ENCODE measurements around the gene MAPKBP1. TPM values are rescaled to one million over a fixed set of nuclear protein-coding genes. Genes with fewer than 3 reads are reported as not detected.

Gene MAPKBP1
- total and polyA plus RNA-seq, 2 of the 8 experiments (the other 6 are each of a cell fraction or from before 2014, with no cell fraction given) = 4.3 to 11.3 TPM

DNA sequence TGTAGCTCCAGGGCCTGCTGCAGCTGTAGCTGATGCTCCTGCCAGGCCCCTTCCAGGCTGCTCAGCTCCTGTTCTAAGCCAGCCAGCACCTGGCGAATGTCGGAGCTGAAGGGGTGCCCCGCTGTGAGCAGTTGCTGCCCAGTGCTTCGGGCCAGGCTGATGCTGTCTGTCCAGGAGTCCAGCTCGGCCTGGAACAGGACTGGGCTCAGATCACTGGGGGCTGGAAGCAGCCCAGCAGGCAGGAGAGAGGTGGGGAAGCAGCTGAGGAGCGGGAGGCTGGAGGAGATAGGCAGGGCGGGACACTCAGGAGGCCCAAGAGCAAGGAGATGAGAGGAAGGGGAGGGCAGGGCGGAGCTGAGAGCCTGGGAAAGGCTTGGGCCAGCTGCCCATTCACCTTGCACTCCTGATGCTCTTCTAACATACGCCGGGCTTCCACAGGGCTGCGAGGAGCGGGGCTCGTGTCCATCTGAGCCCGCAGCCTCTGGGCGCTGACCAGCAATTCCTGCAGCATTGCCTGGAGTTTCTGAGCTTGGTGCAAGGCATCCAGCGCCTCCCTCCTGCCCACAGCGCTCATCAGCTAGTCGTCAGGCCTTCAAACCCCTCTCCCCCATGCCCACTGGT lies 87.6 kb downstream of the MAPKBP1 start:
- Histone ChIP-seq H3K23me2 (ENCODE audit: low read depth, low read length) (no peaks in the 10 kb centered on the region), H3K4ac (replicated peaks; ENCODE audit: insufficient read length, low read depth, low read length) (no peak overlapping the region), H3K23ac (ENCODE audit: insufficient read length) (no peak overlapping the region), H2BK5ac (ENCODE audit: low read depth, low read length) (peak overlapping the region; percentile 24; the same call in 1 of the 2 replicates), H2BK120ac (replicated peaks; ENCODE audit: low read depth, low read length) (no peak overlapping the region), H3K36me3 (ENCODE audit: control insufficient read depth in 2 of 4, insufficient read depth in 4 of 4, low read length in 3 of 4) (no peaks in the 10 kb centered on the region), H2BK20ac (ENCODE audit: low read length) (no peak overlapping the region), H3K9me3 (ENCODE audit: insufficient read depth in 2 of 2, low read depth in 1 of 2, low read length in 1 of 2) (no peaks in the 10 kb centered on the region), H2BK15ac (ENCODE audit: low read length) (0 out of 2 replicates have a peak overlapping the region, but pooled peaks have one; percentile 72), H3K79me1 (ENCODE audit: low read depth, low read length) (no peaks in the 10 kb centered on the region), H3K27me3 (replicated peaks in 1 of 4; ENCODE audit: control insufficient read depth in 3 of 4, extremely low read depth in 1 of 4, insufficient read depth in 3 of 4, low read length in 3 of 4) (no peaks in the 10 kb centered on the region; a peak in 2 of 7 replicates), H3K4me1 (replicated peaks in 1 of 4; ENCODE audit: control insufficient read depth in 3 of 4, insufficient read depth in 4 of 4, low read length in 3 of 4) (peaks cover 0 to 8% (median 2%) of the 10 kb centered on the region in 4 experiments; a peak in 3 of 7 replicates), H4K8ac (ENCODE audit: extremely low read depth, insufficient read depth, low read length) (peak overlapping the region; percentile 73; the same call in 1 of the 2 replicates), H3K9ac (replicated peaks in 1 of 4; ENCODE audit: extremely low read depth in 1 of 4, low read depth in 3 of 4, low read length in 3 of 4) (no peak overlapping the region), H3K4me3 (ENCODE audit: extremely low read depth in 1 of 4, insufficient read depth in 2 of 4, low read depth in 3 of 4, low read length in 4 of 4) (no peak overlapping the region), H3K14ac (ENCODE audit: insufficient read length) (no peak overlapping the region), H4K5ac (ENCODE audit: insufficient read length, low read depth, low read length) (no peak overlapping the region), H2BK12ac (ENCODE audit: low read depth, low read length) (no peak overlapping the region), H4K91ac (replicated peaks; ENCODE audit: insufficient read length, low read length) (no peak overlapping the region), H3K4me2 (ENCODE audit: insufficient read depth in 1 of 2, low read depth in 2 of 2, low read length in 2 of 2) (no peak overlapping the region), H3K56ac (replicated peaks; ENCODE audit: insufficient read length, low read depth, low read length) (no peak overlapping the region), H2AK5ac (ENCODE audit: low read depth, low read length) (no peak overlapping the region), H2AFZ (ENCODE audit: low read length) (no peak overlapping the region), H3K18ac (ENCODE audit: extremely low read depth, low read length) (no peak overlapping the region), H3K79me2 (ENCODE audit: control insufficient read depth in 1 of 2, insufficient read depth in 2 of 2, low read length in 2 of 2) (no peaks in the 10 kb centered on the region), H3K27ac (ENCODE audit: low read depth, low read length) (no peak overlapping the region), H4K20me1 (replicated peaks in 1 of 2; ENCODE audit: control insufficient read depth in 1 of 2, insufficient read depth in 2 of 2, low read length in 2 of 2) (no peaks in the 10 kb centered on the region)
- TF ChIP-seq NRF1 (IDR thresholded peaks at IDR 0.05; ENCODE audit: low read depth, low read length) (no peak), SUZ12 (IDR thresholded peaks at IDR 0.05; ENCODE audit: low read length) (no peak), TCF12 (IDR thresholded peaks at IDR 0.05; ENCODE audit: low read depth, low read length) (no peak)
- CTCF ChIA-PET (ENCODE audit: partially characterized antibody) = interaction anchor here (0.7 to 5.5 kb wide), 15 partner anchors 9 to 204 kb away, joined by 3 to 49 read pairs (median 4); partner anchors contain the start of gene MAPKBP1
- WGBS, 2 experiments (ENCODE audit: extremely low coverage in 1 of 2, insufficient coverage in 1 of 2, insufficient read length in 1 of 2, insufficient replicate concordance in 2 of 2, low coverage in 1 of 2, low lambda C conversion rate in 2 of 2, missing lambda C conversion rate in 1 of 2) = 90% methylated on average over 17 of the region's 18 CpGs; no CpG with 5 or more reads in 1 of the 2 experiments
- FAIRE-seq (no peak), DNase-seq (ENCODE audit: low read depth in 1 of 2, low spot score in 2 of 2) (no peak)
- POLR2A ChIA-PET (ENCODE audit: partially characterized antibody) = interaction anchor here (1.3 to 3.6 kb wide), 4 partner anchors 10 to 20 kb away, joined by 5 to 22 read pairs (median 8); no protein-coding TSS in a partner anchor

Measured in H1 (cell line).